IMR-90 (cell line): ENCODE measurements around the gene CST5. TPM values are rescaled to one million over a fixed set of nuclear protein-coding genes. Genes with fewer than 3 reads are reported as not detected.

Experiments
- ATAC-seq: fragments of 200-7000 bp; cut with Tn5 transposase; 2 replicates; pipeline ENCODE4 v1.9.1; 2020; ENCODE audit warnings: low read depth, mild to moderate bottlenecking, moderate library complexity
- BruUV-seq: library from RNA; stranded (reverse); fragments of 400-500 nt; replicated peaks from 2 replicates; lab custom pipeline; 2021; lab: Mats Ljungman, UMichigan
- CTCF ChIA-PET: fragments of 300-600 bp; formaldehyde crosslinking; extraction: SDS; loops from one replicate; lab custom pipeline; 2021; ENCODE audit warnings: antibody characterized with exemption; lab: Yijun Ruan, JAX
- POLR2A ChIA-PET: fragments of 300-600 bp; sonication (Branson Sonifier 250); formaldehyde crosslinking; loops from one replicate; lab custom pipeline; 2022; ENCODE audit warnings: antibody characterized with exemption; ENCODE audit not compliant: unreplicated experiment; lab: Charles Lee
- DNase-seq: peaks from one replicate; pipeline ENCODE4 v3.0.0; 2013
- H2AFZ ChIP-seq: replicated peaks from 2 replicates; pipeline ENCODE3; 2013; ENCODE audit warnings: low read length, mild to moderate bottlenecking; ENCODE audit not compliant: poor library complexity
- H2AK5ac ChIP-seq: 2 replicates; pipeline ENCODE4 v1.6.1; 2013; ENCODE audit warnings: low read depth, low read length, inconsistent platforms
- H2AK9ac ChIP-seq: replicated peaks from 2 replicates; pipeline ENCODE3; 2013; ENCODE audit warnings: mild to moderate bottlenecking, low read depth, low read length, moderate library complexity; ENCODE audit not compliant: poor library complexity
- H2BK120ac ChIP-seq: 2 replicates; pipeline ENCODE4 v1.6.1; 2013; ENCODE audit warnings: low read depth, low read length, inconsistent platforms
- H2BK15ac ChIP-seq: 3 replicates; pipeline ENCODE4 v1.6.1; 2013; ENCODE audit warnings: low read depth, low read length, inconsistent platforms
- H2BK20ac ChIP-seq: 2 replicates; pipeline ENCODE4 v1.6.1; 2013; ENCODE audit warnings: low read depth, mild to moderate bottlenecking, inconsistent platforms, low read length, moderate library complexity
- H2BK5ac ChIP-seq: 2 replicates; pipeline ENCODE4 v1.6.1; 2013; ENCODE audit warnings: mild to moderate bottlenecking, low read depth, low read length, inconsistent platforms; ENCODE audit not compliant: poor library complexity, severe bottlenecking
- H3K14ac ChIP-seq: replicated peaks from 2 replicates; pipeline ENCODE4 v1.6.1; 2013; ENCODE audit warnings: low read depth, low read length, inconsistent platforms
- H3K18ac ChIP-seq: 2 replicates; pipeline ENCODE4 v1.6.1; 2013; ENCODE audit warnings: low read depth, low read length, control low read depth
- H3K23ac ChIP-seq: 2 replicates; pipeline ENCODE4 v1.6.1; 2013; ENCODE audit warnings: low read depth, low read length, inconsistent platforms
- H3K27ac ChIP-seq: 2 replicates; pipeline ENCODE4 v1.5.1; 2013; ENCODE audit warnings: mild to moderate bottlenecking, control low read depth, low read length; ENCODE audit not compliant: insufficient read depth
- H3K27me3 ChIP-seq: 2 replicates; pipeline ENCODE4 v1.6.1; 2013; ENCODE audit warnings: low read length; ENCODE audit not compliant: control insufficient read depth, insufficient read depth
- H3K36me3 ChIP-seq: 2 replicates; pipeline ENCODE4 v1.6.1; 2013; ENCODE audit warnings: low read length, mixed read lengths; ENCODE audit not compliant: control insufficient read depth, insufficient read depth
- H3K4ac ChIP-seq: 2 replicates; pipeline ENCODE4 v1.6.1; 2013; ENCODE audit warnings: low read depth, low read length, inconsistent platforms
- H3K4me1 ChIP-seq: 2 replicates; pipeline ENCODE4 v1.6.1; 2013; ENCODE audit warnings: low read length, mixed read lengths; ENCODE audit not compliant: control insufficient read depth, insufficient read depth
- H3K4me2 ChIP-seq: 2 replicates; pipeline ENCODE4 v1.6.1; 2013; ENCODE audit warnings: low read depth, mild to moderate bottlenecking, control low read depth, low read length, moderate library complexity
- H3K4me3 ChIP-seq: 2 replicates; pipeline ENCODE4 v1.5.1; 2013; ENCODE audit warnings: low read depth, mild to moderate bottlenecking, control low read depth, low read length, moderate library complexity; ENCODE audit not compliant: insufficient read depth
- H3K56ac ChIP-seq: 2 replicates; pipeline ENCODE4 v1.6.1; 2013; ENCODE audit warnings: low read length, inconsistent platforms; ENCODE audit not compliant: insufficient read depth; ENCODE audit errors: extremely low read depth
- H3K79me1 ChIP-seq, 2 experiments: 2 replicates each; pipeline ENCODE4 v1.6.1; 2013; ENCODE audit warnings: low read length in 2 of 2, inconsistent platforms in 1 of 2, low read depth in 1 of 2
- H3K9ac ChIP-seq: 2 replicates; pipeline ENCODE4 v1.6.1; 2013; ENCODE audit warnings: low read depth, low read length, control low read depth
- H3K9me1 ChIP-seq: 2 replicates; pipeline ENCODE4 v1.6.1; 2013; ENCODE audit warnings: low read length, inconsistent platforms; ENCODE audit not compliant: insufficient read depth
- H3K9me3 ChIP-seq: 2 replicates; pipeline ENCODE4 v1.6.1; 2013; ENCODE audit warnings: low read length; ENCODE audit not compliant: control insufficient read depth, insufficient read depth
- H4K20me1 ChIP-seq: 2 replicates; pipeline ENCODE4 v1.6.1; 2013; ENCODE audit warnings: low read length, inconsistent platforms; ENCODE audit not compliant: insufficient read depth
- H4K5ac ChIP-seq: 2 replicates; pipeline ENCODE4 v1.6.1; 2013; ENCODE audit warnings: mild to moderate bottlenecking, low read depth, low read length, control low read depth
- H4K8ac ChIP-seq, 2 experiments: 2 replicates each; pipeline ENCODE4 v1.6.1; 2013; ENCODE audit warnings: low read depth in 2 of 2, low read length in 2 of 2, control low read depth in 1 of 2, inconsistent platforms in 1 of 2
- H4K91ac ChIP-seq: 2 replicates; pipeline ENCODE4 v1.6.1; 2013; ENCODE audit warnings: low read depth, low read length, inconsistent platforms; ENCODE audit not compliant: insufficient read depth
- POLR2A ChIP-seq: IDR thresholded peaks from 2 replicates; pipeline ENCODE4 v1.6.1; 2012; ENCODE audit warnings: mild to moderate bottlenecking, low read depth, low read length
- RAD21 ChIP-seq: IDR thresholded peaks from 2 replicates; pipeline ENCODE4 v1.6.1; 2012; ENCODE audit warnings: low read length, improper control_type of control experiment
- RCOR1 ChIP-seq: IDR thresholded peaks from 2 replicates; pipeline ENCODE4 v1.6.1; 2012; ENCODE audit warnings: mild to moderate bottlenecking, low read length, improper control_type of control experiment; ENCODE audit not compliant: insufficient replicate concordance
- RFX5 ChIP-seq: IDR thresholded peaks from 2 replicates; pipeline ENCODE4 v1.8.0; 2012; ENCODE audit warnings: low read depth, mild to moderate bottlenecking, low read length, moderate library complexity
- WGBS, 2 experiments: methylation state at CpG; one replicate each; pipeline versions ENCODE4 v1.1.5 to v1.1.7; 2013; ENCODE audit warnings: missing lambda C conversion rate in 2 of 2; ENCODE audit not compliant: insufficient read length in 1 of 2; ENCODE audit errors: extremely low coverage in 2 of 2; 5-methylcytosine and 5-hydroxymethylcytosine counted together
- dilution Hi-C: fragments of 300-500 bp; cut with HindIII; formaldehyde crosslinking; loops from one replicate; pipeline ENCODE4 v1.14.3; 2018; ENCODE audit warnings: low sequenced_read_pairs; ENCODE audit not compliant: unreplicated experiment
- in situ Hi-C: fragments of 300-500 bp; cut with MboI; formaldehyde crosslinking; loops from 3 replicates; pipeline ENCODE4 v1.14.3; 2019; ENCODE audit warnings: low sequenced_read_pairs, inconsistent platforms, mixed read lengths
- intact Hi-C: fragments of 100-400 bp; cut with micrococcal nuclease; formaldehyde crosslinking; loops from 2 replicates; pipeline ENCODE4 v1.10.0; 2022
- polyA plus RNA-seq, 3 experiments: library from polyadenylated mRNA; depleted of rRNA; stranded (reverse); fragments of >200 nt; gene quantifications; 2 replicates each; pipeline ENCODE4 v1.2.3, GENCODE V29; 2012; ENCODE audit warnings: low replicate concordance in 1 of 3
- total RNA-seq: library from RNA; depleted of rRNA; stranded (reverse); fragments of >200 nt; gene quantifications from 2 replicates; pipeline ENCODE4 v1.2.3, GENCODE V29; 2012

CST5 gene
- total and polyA plus RNA-seq, 2 of the 4 experiments (the other 2 are of a cell fraction) = not detected

DNA sequence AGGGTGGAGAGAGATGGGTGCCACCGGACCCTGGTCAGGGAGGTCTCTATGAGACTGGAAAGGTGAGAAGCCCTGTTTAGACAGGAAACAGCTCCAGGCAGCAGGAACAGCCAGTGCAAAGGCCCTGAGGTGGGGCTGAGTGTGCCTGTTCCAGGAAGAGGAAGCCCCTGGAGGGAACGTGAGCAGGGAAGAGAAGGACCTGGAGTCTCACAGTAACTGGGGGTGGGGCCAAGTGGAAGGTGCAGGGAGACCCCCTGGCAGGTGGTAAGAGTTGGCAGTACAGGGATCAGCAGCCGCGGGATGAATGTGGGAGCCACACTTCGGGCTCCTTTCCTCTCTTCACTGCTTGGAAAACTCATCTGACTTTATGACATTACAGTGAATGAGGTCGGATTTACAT is 43.8 kb upstream of the CST5 start:
- H4K20me1 ChIP-seq = no peaks in the 10 kb centered on the region
- H2AFZ ChIP-seq = no peak overlapping the region
- no peaks in the 10 kb centered on the region for H3K36me3 ChIP-seq
- H2AK5ac ChIP-seq = no peak overlapping the region
- H4K5ac ChIP-seq = no peak overlapping the region
- H4K91ac ChIP-seq = no peak overlapping the region
- H3K27me3 ChIP-seq = no peaks in the 10 kb centered on the region
- no peak overlapping the region for H2BK15ac ChIP-seq
- dilution Hi-C loops = no loop called here
- POLR2A ChIA-PET = no interaction called here
- no peak overlapping the region for H3K56ac ChIP-seq
- TF ChIP-seq RFX5 (no peak), RAD21 (no peak), POLR2A (no peak), RCOR1 (no peak)
- H2BK120ac ChIP-seq = no peak overlapping the region
- intact Hi-C loops = no loop called here
- no peak overlapping the region for H4K8ac ChIP-seq
- no peaks in the 10 kb centered on the region for H3K9me3 ChIP-seq
- CTCF ChIA-PET = no interaction called here
- no peak overlapping the region for H2AK9ac ChIP-seq
- no peak overlapping the region for H3K4ac ChIP-seq
- ATAC-seq = no peak
- no TSS peak for BruUV-seq
- no peak overlapping the region for H2BK20ac ChIP-seq
- no peak overlapping the region for H3K4me2 ChIP-seq
- no peak overlapping the region for H3K9ac ChIP-seq
- no peak overlapping the region for H3K18ac ChIP-seq
- no peak overlapping the region for H3K14ac ChIP-seq
- H3K23ac ChIP-seq = no peak overlapping the region
- no peak for DNase-seq
- H3K4me3 ChIP-seq = no peak overlapping the region
- H3K27ac ChIP-seq = no peak overlapping the region
- H2BK5ac ChIP-seq = no peak overlapping the region
- 80% methylated on average over 1 of the region's 6 CpGs; no CpG with 5 or more reads in 1 of the 2 experiments for WGBS, 2 experiments
- H3K4me1 ChIP-seq = no peaks in the 10 kb centered on the region
- no peaks in the 10 kb centered on the region for H3K79me1 ChIP-seq
- H3K9me1 ChIP-seq = no peaks in the 10 kb centered on the region
- in situ Hi-C loops = no loop called here
